LNCAP (cell line): ENCODE data around the gene EEPD1.
A peak's percentile ranks its signal among the peaks of the same experiment; 100 is the strongest.

ENCODE experiments used
- TF ChIP-seq, protein P1 (sequence below): fragments of 450-650 bp; IDR thresholded peaks from 2 replicates; pipeline ENCODE4 v1.5.1; 2017; ENCODE audit warnings: mild to moderate bottlenecking

EEPD1 gene

DNA sequence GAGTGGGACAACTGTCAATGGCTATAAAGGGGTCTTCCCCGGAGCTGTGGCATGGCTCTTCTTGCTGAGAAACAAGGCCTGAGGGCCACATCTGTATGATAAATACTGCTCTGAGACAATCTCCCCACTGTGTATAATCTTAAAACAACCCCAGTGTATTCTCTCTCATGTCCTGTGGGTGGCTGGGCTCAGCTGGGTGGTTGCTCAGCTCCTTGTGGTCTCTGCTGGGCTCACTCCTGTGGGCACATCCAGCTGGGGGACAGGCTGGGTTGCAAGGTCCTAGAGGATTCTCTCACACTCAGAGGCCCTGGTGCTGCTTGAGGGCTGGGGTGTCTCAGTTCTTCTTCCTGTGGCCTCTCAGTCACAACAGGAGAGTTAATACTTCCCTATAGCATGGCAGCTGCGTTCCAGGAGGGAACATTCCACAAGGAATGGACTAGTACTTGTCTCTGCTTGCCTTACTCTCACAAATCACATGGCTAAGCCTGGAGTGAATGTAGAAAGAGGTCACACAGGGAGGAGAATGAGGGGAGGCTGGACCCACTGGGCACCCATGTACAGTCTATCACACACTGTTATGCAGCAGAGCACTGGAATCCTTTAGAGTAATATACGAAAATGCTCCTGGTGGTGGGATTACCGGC is 4.5 kb upstream of the EEPD1 start:
- TF ChIP-seq, protein P1, sequence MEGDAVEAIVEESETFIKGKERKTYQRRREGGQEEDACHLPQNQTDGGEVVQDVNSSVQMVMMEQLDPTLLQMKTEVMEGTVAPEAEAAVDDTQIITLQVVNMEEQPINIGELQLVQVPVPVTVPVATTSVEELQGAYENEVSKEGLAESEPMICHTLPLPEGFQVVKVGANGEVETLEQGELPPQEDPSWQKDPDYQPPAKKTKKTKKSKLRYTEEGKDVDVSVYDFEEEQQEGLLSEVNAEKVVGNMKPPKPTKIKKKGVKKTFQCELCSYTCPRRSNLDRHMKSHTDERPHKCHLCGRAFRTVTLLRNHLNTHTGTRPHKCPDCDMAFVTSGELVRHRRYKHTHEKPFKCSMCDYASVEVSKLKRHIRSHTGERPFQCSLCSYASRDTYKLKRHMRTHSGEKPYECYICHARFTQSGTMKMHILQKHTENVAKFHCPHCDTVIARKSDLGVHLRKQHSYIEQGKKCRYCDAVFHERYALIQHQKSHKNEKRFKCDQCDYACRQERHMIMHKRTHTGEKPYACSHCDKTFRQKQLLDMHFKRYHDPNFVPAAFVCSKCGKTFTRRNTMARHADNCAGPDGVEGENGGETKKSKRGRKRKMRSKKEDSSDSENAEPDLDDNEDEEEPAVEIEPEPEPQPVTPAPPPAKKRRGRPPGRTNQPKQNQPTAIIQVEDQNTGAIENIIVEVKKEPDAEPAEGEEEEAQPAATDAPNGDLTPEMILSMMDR: no peak

GRCh38 chr7:36149694-36150452 is 3.2 kb upstream of the EEPD1 start:
- TF ChIP-seq, protein P1: no peak

GRCh38 chr7:36151921-36152755 is 916 bp upstream of the EEPD1 start:
- TF ChIP-seq, protein P1: no peak

GRCh38 chr7:36153571-36154097 is 580 bp downstream of the EEPD1 start:
- TF ChIP-seq, protein P1: no peak

DNA sequence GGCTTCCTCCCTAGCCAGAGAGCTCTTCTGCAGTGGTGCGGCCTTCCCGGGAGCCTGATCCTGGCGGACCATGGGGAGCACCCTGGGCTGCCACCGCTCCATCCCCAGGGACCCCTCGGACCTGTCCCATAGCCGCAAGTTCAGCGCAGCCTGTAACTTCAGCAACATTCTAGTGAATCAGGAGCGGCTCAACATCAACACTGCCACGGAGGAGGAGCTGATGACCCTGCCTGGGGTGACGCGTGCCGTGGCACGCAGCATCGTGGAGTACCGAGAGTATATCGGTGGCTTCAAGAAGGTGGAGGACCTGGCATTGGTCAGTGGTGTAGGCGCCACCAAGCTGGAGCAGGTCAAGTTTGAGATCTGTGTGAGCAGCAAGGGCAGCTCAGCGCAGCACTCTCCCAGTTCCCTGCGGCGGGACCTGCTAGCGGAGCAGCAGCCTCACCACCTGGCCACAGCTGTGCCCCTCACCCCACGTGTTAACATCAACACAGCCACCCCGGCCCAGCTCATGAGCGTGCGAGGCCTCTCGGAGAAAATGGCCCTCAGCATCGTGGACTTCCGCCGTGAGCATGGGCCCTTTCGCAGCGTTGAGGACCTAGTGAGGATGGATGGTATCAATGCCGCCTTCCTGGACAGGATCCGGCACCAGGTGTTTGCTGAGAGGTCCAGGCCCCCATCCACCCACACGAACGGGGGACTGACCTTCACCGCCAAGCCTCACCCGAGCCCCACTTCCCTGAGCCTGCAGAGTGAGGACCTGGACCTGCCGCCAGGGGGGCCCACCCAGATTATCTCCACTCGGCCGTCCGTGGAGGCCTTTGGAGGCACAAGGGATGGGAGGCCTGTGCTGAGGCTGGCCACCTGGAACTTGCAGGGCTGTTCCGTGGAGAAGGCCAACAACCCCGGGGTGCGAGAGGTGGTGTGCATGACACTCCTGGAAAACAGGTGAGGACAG is 1.5 kb downstream of the EEPD1 start:
- TF ChIP-seq, protein P1: no peak

DNA sequence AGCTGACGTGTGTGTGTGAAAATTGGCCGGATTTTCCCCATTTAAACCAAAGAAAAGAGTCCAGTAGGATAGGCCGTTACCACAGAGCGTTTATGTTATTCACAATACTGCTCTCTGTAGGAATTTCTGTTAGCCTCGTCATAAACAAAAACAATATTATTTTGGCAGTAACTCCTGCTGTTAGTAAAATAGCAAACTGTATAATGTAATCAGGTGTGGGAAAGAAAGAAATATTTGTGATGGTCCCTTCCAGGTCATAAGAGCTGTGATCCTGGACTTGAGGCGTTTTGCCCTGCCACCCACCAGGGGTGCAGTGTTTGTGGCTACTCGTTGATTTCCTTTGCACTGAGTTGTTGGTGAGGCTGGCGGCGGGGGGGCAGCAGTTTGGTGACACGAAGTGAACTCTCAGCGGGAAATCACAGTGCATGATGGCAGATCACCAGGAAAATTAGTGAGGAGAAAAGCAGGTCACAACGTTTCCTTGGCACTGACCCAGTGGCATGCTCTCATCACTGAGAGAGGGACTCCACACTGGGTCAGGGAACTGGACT is 2.8 kb downstream of the EEPD1 start:
- TF ChIP-seq, protein P1: 0 out of 2 replicates have a peak, but pooled peaks have one; percentile 15
